Activated B cell treated with CpG ODN at 0.5 μM for 24 hours (primary cell): ENCODE data around the gene UQCC2. TPM values are rescaled to one million over a fixed set of nuclear protein-coding genes. Genes with fewer than 3 reads are reported as not detected.

Experiments used
- ATAC-seq: fragments of 200-7000 bp; cut with Tn5 transposase; one replicate; pipeline ENCODE4 v1.10.0; 2021; ENCODE audit warnings: low read depth, mild to moderate bottlenecking, moderate library complexity
- CTCF ChIA-PET: fragments of 350-600 bp; sonication (Branson Sonifier 250); formaldehyde crosslinking; loops from one replicate; lab custom pipeline; 2021; ENCODE audit warnings: antibody characterized with exemption; lab: Charles Lee
- POLR2A ChIA-PET: fragments of 350-600 bp; sonication (Branson Sonifier 250); formaldehyde crosslinking; loops from one replicate; lab custom pipeline; 2021; ENCODE audit warnings: antibody characterized with exemption; lab: Charles Lee
- DNase-seq: peaks from one replicate; pipeline ENCODE4 v3.0.0; 2022
- H3K27ac Mint-ChIP-seq: one replicate; pipeline ENCODE4 v1.8.0; 2020; ENCODE audit warnings: mixed read lengths
- H3K27me3 Mint-ChIP-seq: one replicate; pipeline ENCODE4 v1.8.0; 2021; ENCODE audit warnings: mixed read lengths
- H3K36me3 Mint-ChIP-seq: one replicate; pipeline ENCODE4 v1.8.0; 2021; ENCODE audit warnings: low read depth, mixed read lengths
- H3K4me1 Mint-ChIP-seq: one replicate; pipeline ENCODE4 v1.8.0; 2021; ENCODE audit warnings: mixed read lengths
- H3K4me3 Mint-ChIP-seq: one replicate; pipeline ENCODE4 v1.8.0; 2020; ENCODE audit warnings: mild to moderate bottlenecking, mixed read lengths
- H3K9me3 Mint-ChIP-seq: one replicate; pipeline ENCODE4 v1.8.0; 2020; ENCODE audit warnings: mixed read lengths
- CTCF ChIP-seq: fragments of 200-600 bp; IDR thresholded peaks from one replicate; pipeline ENCODE4 v1.8.0; 2022; ENCODE audit warnings: antibody characterized with exemption, mild to moderate bottlenecking
- intact Hi-C: fragments of 100-400 bp; cut with micrococcal nuclease; formaldehyde crosslinking; loops from one replicate; pipeline ENCODE4 v1.15.1; 2024
- total RNA-seq: library from RNA; stranded (reverse); gene quantifications from 2 replicates; pipeline ENCODE4 v1.2.3, GENCODE V29; 2022

Gene UQCC2
- total RNA-seq, 1 donor from 2014 or later = 26.2 TPM

DNA sequence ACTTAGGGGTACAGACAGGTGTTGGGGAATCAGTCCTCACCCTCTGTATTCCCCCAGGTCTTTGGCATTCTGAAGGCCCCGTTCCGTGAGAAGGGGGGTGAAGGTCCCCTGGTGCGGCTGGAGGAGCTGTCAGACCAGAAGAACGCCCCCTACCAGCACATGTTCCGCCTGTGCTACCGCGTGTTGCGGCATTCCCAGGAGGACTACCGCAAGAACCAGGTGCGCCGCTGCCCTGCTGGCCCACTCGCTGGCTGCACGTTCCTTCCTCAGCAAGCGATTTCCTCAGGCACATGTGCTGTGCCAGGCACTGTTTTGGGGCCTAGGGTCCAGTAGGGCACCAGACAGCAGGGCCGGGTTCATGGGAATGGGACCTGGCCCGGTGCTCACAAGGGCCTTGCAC, 44.4 kb downstream of the UQCC2 start:
- intact Hi-C loops = no loop called here
- TF ChIP-seq CTCF = no peak
- DNase-seq (no peak), ATAC-seq (no peak)
- ChIA-PET POLR2A (interaction anchor here (1.0 to 1.2 kb wide), 2 partner anchors 45 to 77 kb away, joined by 3 read pairs; no protein-coding TSS in a partner anchor), CTCF (interaction anchor here (0.9 kb wide), 1 partner anchor 34 kb away, joined by 3 read pairs; no protein-coding TSS in a partner anchor)
- no peak overlapping the region for H3K27ac Mint-ChIP-seq
- H3K9me3 Mint-ChIP-seq = no peaks in the 10 kb centered on the region
- peaks cover 74% of the 10 kb centered on the region for H3K36me3 Mint-ChIP-seq
- H3K4me3 Mint-ChIP-seq = no peak overlapping the region
- H3K4me1 Mint-ChIP-seq = peaks cover 14% of the 10 kb centered on the region
- no peaks in the 10 kb centered on the region for H3K27me3 Mint-ChIP-seq

GRCh38 chr6:33665957-33666356, 45.5 kb downstream of the UQCC2 start:
- Mint-ChIP-seq H3K4me1 (peaks cover 14% of the 10 kb centered on the region), H3K9me3 (no peaks in the 10 kb centered on the region), H3K27ac (no peak overlapping the region), H3K27me3 (no peaks in the 10 kb centered on the region), H3K4me3 (no peak overlapping the region), H3K36me3 (peaks cover 70% of the 10 kb centered on the region)
- no peak for ATAC-seq
- ChIA-PET CTCF (interaction anchor here (1.5 kb wide), 1 partner anchor 34 kb away, joined by 3 read pairs; no protein-coding TSS in a partner anchor), POLR2A (no interaction called here)
- intact Hi-C loops = no loop called here
- DNase-seq = no peak
- TF ChIP-seq CTCF = no peak

DNA sequence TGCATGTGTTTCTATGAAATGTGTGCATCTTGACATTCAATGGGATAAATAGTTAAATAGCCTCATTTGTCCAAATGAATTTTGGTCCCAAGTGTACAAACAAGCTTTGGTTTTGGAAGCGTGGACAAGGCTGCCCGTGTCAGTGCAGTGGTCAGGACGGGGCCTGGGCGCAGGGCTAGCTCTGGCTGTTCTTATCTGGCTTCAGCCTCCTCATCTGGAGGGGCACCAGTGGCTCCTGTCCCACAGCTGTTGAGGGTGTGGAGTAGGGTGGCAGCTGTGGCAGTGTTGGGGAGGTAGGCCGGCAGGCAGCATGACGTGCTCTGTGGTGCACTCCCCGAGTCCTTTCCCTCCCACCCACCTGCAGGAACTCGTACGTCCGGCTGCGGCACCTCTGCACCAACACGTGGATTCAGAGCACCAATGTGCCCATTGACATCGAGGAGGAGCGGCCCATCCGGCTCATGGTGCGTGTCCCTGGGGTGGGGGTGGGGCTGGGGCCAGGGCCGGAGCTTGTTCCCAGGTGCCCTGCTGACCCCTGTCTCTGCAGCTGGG, 46.9 kb downstream of the UQCC2 start:
- Mint-ChIP-seq H3K36me3 (peaks cover 68% of the 10 kb centered on the region), H3K4me1 (peaks cover 13% of the 10 kb centered on the region), H3K4me3 (no peak overlapping the region), H3K9me3 (no peaks in the 10 kb centered on the region), H3K27me3 (no peaks in the 10 kb centered on the region), H3K27ac (no peak overlapping the region)
- CTCF ChIA-PET = interaction anchor here (1.5 kb wide), 1 partner anchor 36 kb away, joined by 3 read pairs; no protein-coding TSS in a partner anchor
- TF ChIP-seq CTCF = no peak
- ATAC-seq = no peak
- POLR2A ChIA-PET = no interaction called here
- intact Hi-C loops = no loop called here
- DNase-seq = no peak

GRCh38 chr6:33663727-33664449, 47.6 kb downstream of the UQCC2 start:
- no peak for TF ChIP-seq CTCF
- no peak for DNase-seq
- CTCF ChIA-PET = no interaction called here
- Mint-ChIP-seq H3K27me3 (no peaks in the 10 kb centered on the region), H3K27ac (no peak overlapping the region), H3K36me3 (peaks cover 67% of the 10 kb centered on the region), H3K4me3 (no peak overlapping the region), H3K4me1 (peaks cover 6% of the 10 kb centered on the region), H3K9me3 (no peaks in the 10 kb centered on the region)
- POLR2A ChIA-PET = no interaction called here
- intact Hi-C loops = no loop called here
- no peak for ATAC-seq

- Mint-ChIP-seq H3K9me3 (no peaks in the 10 kb centered on the region), H3K27ac (no peak overlapping the region), H3K4me3 (no peak overlapping the region), H3K27me3 (no peaks in the 10 kb centered on the region), H3K4me1 (no peaks in the 10 kb centered on the region), H3K36me3 (peaks cover 67% of the 10 kb centered on the region)
- CTCF ChIA-PET = no interaction called here
- POLR2A ChIA-PET = no interaction called here
- DNase-seq (no peak), ATAC-seq (no peak)
- intact Hi-C loops = no loop called here
- no peak for TF ChIP-seq CTCF
Measured at GRCh38 chr6:33663028-33663427, 48.5 kb downstream of the UQCC2 start.
